ENCODE measurements around the gene REC8. TPM values are rescaled to one million over a fixed set of nuclear protein-coding genes. Genes with fewer than 3 reads are reported as not detected.

Gene REC8
- total RNA-seq, 1 experiment from 2014 or later, result 9.8 TPM

DNA sequence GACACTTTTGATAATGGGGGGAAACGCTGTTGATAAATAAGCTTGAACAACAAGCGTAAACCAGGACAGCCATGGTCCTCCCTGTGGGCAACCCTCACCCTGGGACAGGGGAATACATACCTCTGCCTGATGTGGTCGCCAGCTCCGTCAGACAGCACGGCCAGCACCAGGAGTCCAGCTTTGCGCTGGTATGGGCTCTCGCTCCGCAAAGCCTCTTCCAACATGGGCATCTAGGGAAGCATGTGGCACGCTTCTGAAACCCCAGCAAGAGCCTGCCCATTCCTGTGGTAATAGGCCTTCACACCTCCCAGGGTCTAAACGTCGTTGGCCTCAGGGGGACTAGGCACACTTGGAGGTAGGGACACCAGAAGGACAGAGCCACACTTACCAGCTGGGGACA, 13.9 kb downstream of the REC8 start:
- ATAC-seq (no peak), DNase-seq (ENCODE audit: low read depth, low spot score) (no peak)
- intact Hi-C loops (cut with micrococcal nuclease; ENCODE audit: unreplicated experiment) (no loop called here), in situ Hi-C loops (cut with HindIII; ENCODE audit: low pct_unique_long_range_greater_than_20kb, low sequenced_read_pairs) (no loop called here)
- Histone ChIP-seq H3K27ac (ENCODE audit: low read length) (no peak overlapping the region), H3K27me3 (ENCODE audit: control insufficient read depth, insufficient read depth, low read length) (no peaks in the 10 kb centered on the region), H3K4me3 (ENCODE audit: low read depth in 2 of 2, low read length in 2 of 2) (no peak overlapping the region), H3K4me1 (ENCODE audit: control insufficient read depth, insufficient read depth, low read length) (0 out of 2 replicates have a peak, but pooled peaks cover 10% of the 10 kb centered on the region), H3K9me3 (ENCODE audit: control insufficient read depth, insufficient read depth, low read depth, low read length) (no peaks in the 10 kb centered on the region), H3K36me3 (ENCODE audit: control insufficient read depth, insufficient read depth, low read length) (0 out of 2 replicates have a peak, but pooled peaks cover 2% of the 10 kb centered on the region)
- ChIA-PET POLR2A (no interaction called here), CTCF (no interaction called here)
- BruUV-seq (replicated peaks), result no TSS peak
- TF ChIP-seq TCF7L2 (IDR thresholded peaks at IDR 0.05; ENCODE audit: low read depth, low read length) (no peak), POLR2AphosphoS5 (IDR thresholded peaks at IDR 0.05; ENCODE audit: low read depth, low read length) (no peak)
- TF ChIP-seq, protein P1, sequence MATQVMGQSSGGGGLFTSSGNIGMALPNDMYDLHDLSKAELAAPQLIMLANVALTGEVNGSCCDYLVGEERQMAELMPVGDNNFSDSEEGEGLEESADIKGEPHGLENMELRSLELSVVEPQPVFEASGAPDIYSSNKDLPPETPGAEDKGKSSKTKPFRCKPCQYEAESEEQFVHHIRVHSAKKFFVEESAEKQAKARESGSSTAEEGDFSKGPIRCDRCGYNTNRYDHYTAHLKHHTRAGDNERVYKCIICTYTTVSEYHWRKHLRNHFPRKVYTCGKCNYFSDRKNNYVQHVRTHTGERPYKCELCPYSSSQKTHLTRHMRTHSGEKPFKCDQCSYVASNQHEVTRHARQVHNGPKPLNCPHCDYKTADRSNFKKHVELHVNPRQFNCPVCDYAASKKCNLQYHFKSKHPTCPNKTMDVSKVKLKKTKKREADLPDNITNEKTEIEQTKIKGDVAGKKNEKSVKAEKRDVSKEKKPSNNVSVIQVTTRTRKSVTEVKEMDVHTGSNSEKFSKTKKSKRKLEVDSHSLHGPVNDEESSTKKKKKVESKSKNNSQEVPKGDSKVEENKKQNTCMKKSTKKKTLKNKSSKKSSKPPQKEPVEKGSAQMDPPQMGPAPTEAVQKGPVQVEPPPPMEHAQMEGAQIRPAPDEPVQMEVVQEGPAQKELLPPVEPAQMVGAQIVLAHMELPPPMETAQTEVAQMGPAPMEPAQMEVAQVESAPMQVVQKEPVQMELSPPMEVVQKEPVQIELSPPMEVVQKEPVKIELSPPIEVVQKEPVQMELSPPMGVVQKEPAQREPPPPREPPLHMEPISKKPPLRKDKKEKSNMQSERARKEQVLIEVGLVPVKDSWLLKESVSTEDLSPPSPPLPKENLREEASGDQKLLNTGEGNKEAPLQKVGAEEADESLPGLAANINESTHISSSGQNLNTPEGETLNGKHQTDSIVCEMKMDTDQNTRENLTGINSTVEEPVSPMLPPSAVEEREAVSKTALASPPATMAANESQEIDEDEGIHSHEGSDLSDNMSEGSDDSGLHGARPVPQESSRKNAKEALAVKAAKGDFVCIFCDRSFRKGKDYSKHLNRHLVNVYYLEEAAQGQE (IDR thresholded peaks at IDR 0.05; ENCODE audit: insufficient read depth in 1 of 2, low read depth in 2 of 2, low read length in 1 of 2), result no peak

DNA sequence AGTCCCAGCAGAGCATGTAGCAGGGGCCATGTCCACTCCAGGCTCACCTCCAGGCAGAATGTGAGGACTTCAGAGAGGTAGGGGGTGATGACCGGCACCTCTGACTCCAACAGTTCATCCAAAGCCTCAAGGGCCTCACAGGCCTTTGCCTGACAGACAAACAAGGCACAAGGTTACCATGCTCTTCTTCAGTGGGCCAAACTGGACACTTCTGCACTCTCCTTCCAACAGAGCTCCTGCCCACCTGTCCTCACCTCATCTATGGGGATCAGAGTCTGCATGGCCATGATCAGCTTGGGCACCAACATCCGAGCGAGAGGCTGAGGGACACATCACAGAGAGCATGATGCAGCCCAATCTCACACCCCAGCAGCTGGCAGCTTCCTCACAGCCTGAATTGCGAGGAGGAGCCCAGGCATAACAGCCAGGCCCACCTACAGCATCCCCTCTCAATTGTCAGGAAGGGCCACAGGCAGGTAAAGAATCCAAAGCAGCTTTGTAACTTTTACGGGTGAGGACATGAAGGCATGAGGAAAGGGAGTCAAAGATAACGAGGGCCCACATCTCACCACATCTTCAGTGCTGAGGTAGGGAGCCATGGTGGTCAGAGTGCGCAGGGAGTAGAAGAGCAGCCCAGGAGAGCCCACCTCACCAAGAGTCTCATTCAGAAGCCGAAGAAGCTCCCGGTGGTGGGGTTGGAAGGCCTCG, 15.1 kb downstream of the REC8 start:
- Histone ChIP-seq H3K4me1 (ENCODE audit: control insufficient read depth, insufficient read depth, low read length) (0 out of 2 replicates have a peak, but pooled peaks cover 10% of the 10 kb centered on the region), H3K36me3 (ENCODE audit: control insufficient read depth, insufficient read depth, low read length) (0 out of 2 replicates have a peak, but pooled peaks cover 2% of the 10 kb centered on the region), H3K9me3 (ENCODE audit: control insufficient read depth, insufficient read depth, low read depth, low read length) (no peaks in the 10 kb centered on the region), H3K4me3 (ENCODE audit: low read depth in 2 of 2, low read length in 2 of 2) (peak overlapping the region; percentile 81 to 82), H3K27ac (ENCODE audit: low read length) (peak overlapping the region; percentile 83), H3K27me3 (ENCODE audit: control insufficient read depth, insufficient read depth, low read length) (no peaks in the 10 kb centered on the region)
- ATAC-seq (no peak), DNase-seq (ENCODE audit: low read depth, low spot score) (no peak)
- CTCF ChIA-PET, result no interaction called here
- BruUV-seq (replicated peaks), result no TSS peak
- TF ChIP-seq, protein P2, sequence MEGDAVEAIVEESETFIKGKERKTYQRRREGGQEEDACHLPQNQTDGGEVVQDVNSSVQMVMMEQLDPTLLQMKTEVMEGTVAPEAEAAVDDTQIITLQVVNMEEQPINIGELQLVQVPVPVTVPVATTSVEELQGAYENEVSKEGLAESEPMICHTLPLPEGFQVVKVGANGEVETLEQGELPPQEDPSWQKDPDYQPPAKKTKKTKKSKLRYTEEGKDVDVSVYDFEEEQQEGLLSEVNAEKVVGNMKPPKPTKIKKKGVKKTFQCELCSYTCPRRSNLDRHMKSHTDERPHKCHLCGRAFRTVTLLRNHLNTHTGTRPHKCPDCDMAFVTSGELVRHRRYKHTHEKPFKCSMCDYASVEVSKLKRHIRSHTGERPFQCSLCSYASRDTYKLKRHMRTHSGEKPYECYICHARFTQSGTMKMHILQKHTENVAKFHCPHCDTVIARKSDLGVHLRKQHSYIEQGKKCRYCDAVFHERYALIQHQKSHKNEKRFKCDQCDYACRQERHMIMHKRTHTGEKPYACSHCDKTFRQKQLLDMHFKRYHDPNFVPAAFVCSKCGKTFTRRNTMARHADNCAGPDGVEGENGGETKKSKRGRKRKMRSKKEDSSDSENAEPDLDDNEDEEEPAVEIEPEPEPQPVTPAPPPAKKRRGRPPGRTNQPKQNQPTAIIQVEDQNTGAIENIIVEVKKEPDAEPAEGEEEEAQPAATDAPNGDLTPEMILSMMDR (IDR thresholded peaks at IDR 0.05), result no peak
- TF ChIP-seq, protein P1 (IDR thresholded peaks at IDR 0.05; ENCODE audit: insufficient read depth in 1 of 2, low read depth in 2 of 2, low read length in 1 of 2), result no peak
- TF ChIP-seq TCF7L2 (IDR thresholded peaks at IDR 0.05; ENCODE audit: low read depth, low read length) (no peak), POLR2AphosphoS5 (IDR thresholded peaks at IDR 0.05; ENCODE audit: low read depth, low read length) (no peak), SIN3A (IDR thresholded peaks at IDR 0.05; ENCODE audit: borderline replicate concordance, insufficient read depth, low read depth, low read length) (no peak)
- POLR2A ChIA-PET, result interaction anchor here (0.6 kb wide), 1 partner anchor 133 kb away, joined by 3 read pairs; no protein-coding TSS in a partner anchor
- in situ Hi-C loops (cut with HindIII; ENCODE audit: low pct_unique_long_range_greater_than_20kb, low sequenced_read_pairs) (no loop called here), intact Hi-C loops (cut with micrococcal nuclease; ENCODE audit: unreplicated experiment) (no loop called here)
